Measurements from ENCODE around the gene R3HDM4. TPM values are rescaled to one million over a fixed set of nuclear protein-coding genes. Genes with fewer than 3 reads are reported as not detected.

R3HDM4 gene
- total and polyA plus RNA-seq, 9 of the 15 experiments (the other 6 are each of a cell fraction or from before 2014, with no cell fraction given), result 3.2 to 154 (median 59.0) TPM

DNA sequence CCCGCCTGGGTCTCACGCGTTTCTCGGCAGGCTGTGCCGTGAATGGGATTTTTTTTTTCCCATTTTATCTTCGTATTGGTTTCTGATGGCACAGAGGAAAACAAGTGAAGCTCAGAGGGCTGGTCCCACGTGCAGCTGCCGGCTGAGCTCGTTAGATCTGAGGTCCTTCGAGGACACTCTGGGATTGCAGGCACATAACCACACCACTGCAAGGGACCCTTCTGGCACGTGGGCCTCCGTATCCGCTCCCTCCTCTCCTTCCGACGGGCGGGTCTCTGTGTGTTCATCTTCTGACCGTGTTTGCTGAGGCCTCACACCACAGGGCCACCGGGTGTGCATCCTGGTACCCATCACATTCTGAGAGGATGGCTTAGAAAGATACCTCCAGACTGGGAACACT lies 36.9 kb downstream of the R3HDM4 start:
- 84% methylated on average over 18 of the region's 18 CpGs for WGBS (ENCODE audit: insufficient coverage, low coverage, missing lambda C conversion rate)
- no peak for FAIRE-seq
- Histone ChIP-seq H3K9me1 (ENCODE audit: control insufficient read depth, insufficient read depth, low read length) (no peaks in the 10 kb centered on the region), H3K36me3 (ENCODE audit: control insufficient read depth, insufficient read depth, low read length) (peaks cover 53% of the 10 kb centered on the region; the same call in 2 of the 3 replicates), H3K4me3 (no peak overlapping the region), H3K27ac (ENCODE audit: extremely low read depth, low read depth, low read length) (no peak overlapping the region), H3K27me3 (ENCODE audit: control insufficient read depth in 2 of 2, insufficient read depth in 2 of 2, low read length in 2 of 2) (no peaks in the 10 kb centered on the region), H3K79me2 (ENCODE audit: control insufficient read depth, insufficient read depth, low read length) (no peaks in the 10 kb centered on the region), H3K9me3 (replicated peaks; ENCODE audit: control insufficient read depth, insufficient read depth, low read depth, low read length) (no peaks in the 10 kb centered on the region), H3K4me1 (replicated peaks in 1 of 2; ENCODE audit: control insufficient read depth in 2 of 2, insufficient read depth in 2 of 2, low read length in 2 of 2) (peaks cover 10 to 49% of the 10 kb centered on the region in 2 experiments), H2AFZ (ENCODE audit: low read depth, low read length) (no peak overlapping the region), H4K20me1 (replicated peaks; ENCODE audit: control insufficient read depth, insufficient read depth, low read length) (no peaks in the 10 kb centered on the region; the same call in none of the 2 replicates), H3K9ac (ENCODE audit: insufficient read depth in 1 of 2, low read depth in 2 of 2, low read length in 2 of 2) (no peak overlapping the region), H3K4me2 (ENCODE audit: insufficient read depth, low read length) (no peak overlapping the region)
- no peak for TF ChIP-seq NFRKB (IDR thresholded peaks at IDR 0.05; ENCODE audit: low read depth)
- TF ChIP-seq PHB2 (IDR thresholded peaks at IDR 0.05; ENCODE audit: low read depth), result no peak
- TF ChIP-seq, protein P1, sequence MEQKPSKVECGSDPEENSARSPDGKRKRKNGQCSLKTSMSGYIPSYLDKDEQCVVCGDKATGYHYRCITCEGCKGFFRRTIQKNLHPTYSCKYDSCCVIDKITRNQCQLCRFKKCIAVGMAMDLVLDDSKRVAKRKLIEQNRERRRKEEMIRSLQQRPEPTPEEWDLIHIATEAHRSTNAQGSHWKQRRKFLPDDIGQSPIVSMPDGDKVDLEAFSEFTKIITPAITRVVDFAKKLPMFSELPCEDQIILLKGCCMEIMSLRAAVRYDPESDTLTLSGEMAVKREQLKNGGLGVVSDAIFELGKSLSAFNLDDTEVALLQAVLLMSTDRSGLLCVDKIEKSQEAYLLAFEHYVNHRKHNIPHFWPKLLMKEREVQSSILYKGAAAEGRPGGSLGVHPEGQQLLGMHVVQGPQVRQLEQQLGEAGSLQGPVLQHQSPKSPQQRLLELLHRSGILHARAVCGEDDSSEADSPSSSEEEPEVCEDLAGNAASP (IDR thresholded peaks at IDR 0.05), result no peak
- DNase-seq (ENCODE audit: extremely low read depth in 1 of 4, low spot score in 3 of 4), result no peak
- in situ Hi-C loops (cut with MboI), result no loop called here
- intact Hi-C loops (cut with micrococcal nuclease), result no loop called here
- CTCF ChIA-PET (ENCODE audit: low intra/inter-chr PET ratio), result no interaction called here
- ATAC-seq, result no peak
- POLR2A ChIA-PET, result interaction anchor here (0.6 kb wide), 2 partner anchors 19 to 87 kb away, joined by 3 to 4 read pairs; no protein-coding TSS in a partner anchor
- no TSS peak for BruUV-seq (replicated peaks)

DNA sequence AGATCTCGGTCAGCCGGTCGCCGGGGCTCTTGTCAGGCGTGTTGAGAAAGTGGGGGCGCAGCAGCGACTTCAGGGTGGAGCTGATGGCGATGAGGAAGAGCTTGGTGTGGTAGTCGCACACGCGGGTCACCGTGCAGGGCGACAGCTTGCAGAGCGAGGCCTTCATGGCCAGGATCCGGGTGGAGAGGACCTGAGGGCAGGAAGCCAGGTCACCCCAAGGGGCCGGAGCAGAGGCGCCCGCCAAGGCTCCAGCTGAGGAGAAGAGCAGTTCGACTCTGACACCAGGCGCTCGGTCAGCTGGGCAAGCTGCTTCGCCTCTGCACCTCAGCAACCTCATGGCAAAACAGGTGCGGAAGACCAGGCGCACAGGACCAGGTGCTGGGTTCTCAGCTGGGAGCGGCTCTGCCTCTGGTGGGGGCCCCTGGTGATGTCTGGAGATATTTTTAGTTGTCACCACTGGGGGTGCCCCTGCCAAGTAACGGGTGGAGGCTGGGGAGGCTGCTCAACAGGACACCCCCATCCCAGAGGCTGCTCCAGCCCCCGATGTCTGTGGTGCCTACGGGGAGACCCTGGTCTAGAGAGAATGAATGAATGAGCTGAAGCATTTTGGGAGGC lies 37.6 kb downstream of the R3HDM4 start:
- Histone ChIP-seq H2AFZ (ENCODE audit: low read depth, low read length) (no peak overlapping the region), H3K4me1 (replicated peaks in 1 of 2; ENCODE audit: control insufficient read depth in 2 of 2, insufficient read depth in 2 of 2, low read length in 2 of 2) (peaks cover 10 to 55% of the 10 kb centered on the region in 2 experiments), H3K27ac (ENCODE audit: extremely low read depth, low read depth, low read length) (no peak overlapping the region), H3K9me1 (ENCODE audit: control insufficient read depth, insufficient read depth, low read length) (no peaks in the 10 kb centered on the region), H3K4me2 (ENCODE audit: insufficient read depth, low read length) (no peak overlapping the region), H3K79me2 (ENCODE audit: control insufficient read depth, insufficient read depth, low read length) (no peaks in the 10 kb centered on the region), H3K27me3 (ENCODE audit: control insufficient read depth in 2 of 2, insufficient read depth in 2 of 2, low read length in 2 of 2) (no peaks in the 10 kb centered on the region), H3K36me3 (ENCODE audit: control insufficient read depth, insufficient read depth, low read length) (peaks cover 57% of the 10 kb centered on the region; the same call in 2 of the 3 replicates), H3K9ac (ENCODE audit: insufficient read depth in 1 of 2, low read depth in 2 of 2, low read length in 2 of 2) (peak overlapping the region in 1 of 2 experiments; percentile 28; a peak in 1 of 4 replicates), H3K9me3 (replicated peaks; ENCODE audit: control insufficient read depth, insufficient read depth, low read depth, low read length) (no peaks in the 10 kb centered on the region), H3K4me3 (no peak overlapping the region), H4K20me1 (replicated peaks; ENCODE audit: control insufficient read depth, insufficient read depth, low read length) (no peaks in the 10 kb centered on the region; the same call in 1 of the 2 replicates)
- peak in 1 of 4 experiments; percentile 36 for DNase-seq (ENCODE audit: extremely low read depth in 1 of 4, low spot score in 3 of 4)
- intact Hi-C loops (cut with micrococcal nuclease), result no loop called here
- CTCF ChIA-PET (ENCODE audit: low intra/inter-chr PET ratio), result no interaction called here
- POLR2A ChIA-PET, result interaction anchor here (0.6 kb wide), 2 partner anchors 19 to 86 kb away, joined by 3 to 4 read pairs; no protein-coding TSS in a partner anchor
- BruUV-seq (replicated peaks), result no TSS peak
- no peak for ATAC-seq
- no peak for FAIRE-seq
- 91% methylated on average over 28 of the region's 28 CpGs for WGBS (ENCODE audit: insufficient coverage, low coverage, missing lambda C conversion rate)
- in situ Hi-C loops (cut with MboI), result no loop called here
- TF ChIP-seq POLR2A (conservative IDR thresholded peaks at IDR 0.05), result peak; percentile 43; the same call in 1 of the 2 replicates
- TF ChIP-seq JUND (IDR thresholded peaks at IDR 0.05; ENCODE audit: borderline replicate concordance, low read depth, low read length), result no peak
- TF ChIP-seq JUND (tag; IDR thresholded peaks at IDR 0.05; ENCODE audit: borderline replicate concordance, low read depth, low read length), result no peak
- peak; percentile 17; the same call in 1 of the 2 replicates for TF ChIP-seq TFAP4 (CRISPR knock-in tag; IDR thresholded peaks at IDR 0.05; ENCODE audit: borderline replicate concordance)
- TF ChIP-seq, protein P2, sequence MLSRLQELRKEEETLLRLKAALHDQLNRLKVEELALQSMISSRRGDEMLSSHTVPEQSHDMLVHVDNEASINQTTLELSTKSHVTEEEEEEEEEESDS (CRISPR knock-in tag; IDR thresholded peaks at IDR 0.05), result no peak
- 0 out of 2 replicates have a peak, but pooled peaks have one; percentile 50 for TF ChIP-seq ZBTB33 (CRISPR knock-in tag; IDR thresholded peaks at IDR 0.05)
- TF ChIP-seq RBM22 (IDR thresholded peaks at IDR 0.05; ENCODE audit: low read depth, low read length, poor library complexity, severe bottlenecking), result peak; percentile 56

All from K562 (cell line).